GM23338 (cell line): ENCODE data around the gene LYPD4. TPM values are rescaled to one million over a fixed set of nuclear protein-coding genes. Genes with fewer than 3 reads are reported as not detected.

Source experiments
- ATAC-seq: fragments of 200-7000 bp; cut with Tn5 transposase; 3 replicates; pipeline ENCODE4 v1.9.1; 2020
- DNase-seq: peaks from one replicate; pipeline ENCODE4 v3.0.0-alpha.2; 2015; ENCODE audit warnings: low spot score
- H2AFZ ChIP-seq: fragments of 200-600 bp; sonication (generic); 2 replicates; pipeline ENCODE4 v1.8.0; 2016; ENCODE audit warnings: antibody characterized with exemption, mild to moderate bottlenecking, moderate library complexity
- H3F3A ChIP-seq: fragments of 200-600 bp; sonication (generic); replicated peaks from 2 replicates; pipeline ENCODE4 v1.8.0; 2017; ENCODE audit warnings: antibody characterized with exemption, mixed run types, low read depth
- H3K27ac ChIP-seq: fragments of 200-600 bp; sonication (generic); 2 replicates; pipeline ENCODE4 v1.6.1; 2016; ENCODE audit warnings: low read depth
- H3K27me3 ChIP-seq: fragments of 200-600 bp; sonication (generic); 2 replicates; pipeline ENCODE4 v1.8.0; 2016; ENCODE audit warnings: mild to moderate bottlenecking, mixed run types, moderate library complexity; ENCODE audit not compliant: insufficient read depth
- H3K36me3 ChIP-seq: fragments of 200-600 bp; sonication (generic); 2 replicates; pipeline ENCODE4 v1.8.0; 2016; ENCODE audit warnings: mild to moderate bottlenecking; ENCODE audit not compliant: insufficient read depth
- H3K4me1 ChIP-seq: fragments of 200-600 bp; sonication (generic); 2 replicates; pipeline ENCODE4 v1.8.0; 2016; ENCODE audit warnings: mild to moderate bottlenecking, moderate library complexity; ENCODE audit not compliant: insufficient read depth
- H3K4me2 ChIP-seq: fragments of 200-600 bp; sonication (generic); 2 replicates; pipeline ENCODE4 v1.7.1; 2017; ENCODE audit warnings: mixed run types
- H3K4me3 ChIP-seq: fragments of 200-600 bp; sonication (generic); 2 replicates; pipeline ENCODE4 v1.6.1; 2016; ENCODE audit warnings: mixed run types
- H3K79me2 ChIP-seq: fragments of 200-600 bp; sonication (generic); replicated peaks from 2 replicates; pipeline ENCODE4 v1.8.0; 2017; ENCODE audit warnings: mild to moderate bottlenecking; ENCODE audit not compliant: insufficient read depth
- H3K9me2 ChIP-seq: fragments of 200-600 bp; sonication (generic); 2 replicates; pipeline ENCODE4 v1.8.0; 2017; ENCODE audit not compliant: insufficient read depth
- H4K20me1 ChIP-seq: fragments of 200-600 bp; sonication (generic); replicated peaks from 2 replicates; pipeline ENCODE4 v1.8.0; 2017; ENCODE audit warnings: mild to moderate bottlenecking; ENCODE audit not compliant: insufficient read depth
- H3K27ac Mint-ChIP-seq: 2 replicates; pipeline ENCODE4 v1.8.0; 2020; ENCODE audit warnings: inconsistent platforms, mild to moderate bottlenecking, moderate library complexity, mixed read lengths
- H3K27me3 Mint-ChIP-seq: 3 replicates; pipeline ENCODE4 v1.8.0; 2022; ENCODE audit warnings: low read depth, mild to moderate bottlenecking, moderate library complexity, mixed read lengths, inconsistent platforms; ENCODE audit not compliant: insufficient read depth, poor library complexity
- H3K36me3 Mint-ChIP-seq: 3 replicates; pipeline ENCODE4 v1.8.0; 2021; ENCODE audit warnings: low read depth, mild to moderate bottlenecking, inconsistent platforms, moderate library complexity, mixed read lengths
- H3K4me1 Mint-ChIP-seq: 3 replicates; pipeline ENCODE4 v1.8.0; 2020; ENCODE audit warnings: mild to moderate bottlenecking, inconsistent platforms, mixed read lengths
- H3K4me3 Mint-ChIP-seq: 3 replicates; pipeline ENCODE4 v1.8.0; 2021; ENCODE audit warnings: moderate library complexity, mild to moderate bottlenecking, inconsistent platforms, mixed read lengths
- H3K9me3 Mint-ChIP-seq: 3 replicates; pipeline ENCODE4 v1.8.0; 2020; ENCODE audit warnings: moderate library complexity, mild to moderate bottlenecking, inconsistent platforms, mixed read lengths
- CREB1 ChIP-seq: fragments of 250-450 bp; sonication (Bioruptor Pico); IDR thresholded peaks from 2 replicates; pipeline ENCODE4 v1.5.0; 2020; ENCODE audit warnings: low read depth, mild to moderate bottlenecking, moderate library complexity
- JUNB ChIP-seq: IDR thresholded peaks from one replicate; pipeline ENCODE4 v1.6.1; 2016; ENCODE audit warnings: antibody characterized with exemption; ENCODE audit not compliant: unreplicated experiment
- POLR2AphosphoS5 ChIP-seq: IDR thresholded peaks from 2 replicates; pipeline ENCODE4 v1.6.1; 2016; ENCODE audit warnings: antibody characterized with exemption, low read depth
- STAT1 ChIP-seq: IDR thresholded peaks from one replicate; pipeline ENCODE4 v1.6.1; 2016; ENCODE audit warnings: antibody characterized with exemption; ENCODE audit not compliant: unreplicated experiment
- polyA plus RNA-seq: library from polyadenylated mRNA; unstranded; fragments of >200 nt; fragmentation: Nextera tagmentation; extraction: Ambion mirVana; gene quantifications from 2 replicates; pipeline ENCODE4 v1.2.1, GENCODE V29; 2016
- total RNA-seq: library from RNA; depleted of rRNA; stranded (reverse); fragments of >200 nt; shearing (Covaris generic); gene quantifications from 2 replicates; pipeline ENCODE4 v1.2.3, GENCODE V29; 2014
- TF ChIP-seq, protein P1 (sequence below): fragments of 250-450 bp; sonication (Bioruptor Pico); IDR thresholded peaks from 2 replicates; pipeline ENCODE4 v1.5.0; 2020; ENCODE audit warnings: mild to moderate bottlenecking, moderate library complexity
- TF ChIP-seq, protein P2 (sequence below): IDR thresholded peaks from one replicate; pipeline ENCODE4 v1.6.1; 2018; ENCODE audit warnings: antibody characterized with exemption; ENCODE audit not compliant: unreplicated experiment
- TF ChIP-seq, protein P3 (sequence below), 2 experiments: fragments of 200-600 bp in 1 of 2; sonication (generic) in 1 of 2; conservative IDR thresholded peaks; 2 replicates each; pipeline versions ENCODE4 v1.5.1 to v1.6.1; 2016 to 2017; ENCODE audit warnings: antibody characterized with exemption in 2 of 2, low read depth in 2 of 2, mild to moderate bottlenecking in 2 of 2, moderate library complexity in 1 of 2

LYPD4 gene
- total and polyA plus RNA-seq, 2 experiments from 2014 or later, result not detected

DNA sequence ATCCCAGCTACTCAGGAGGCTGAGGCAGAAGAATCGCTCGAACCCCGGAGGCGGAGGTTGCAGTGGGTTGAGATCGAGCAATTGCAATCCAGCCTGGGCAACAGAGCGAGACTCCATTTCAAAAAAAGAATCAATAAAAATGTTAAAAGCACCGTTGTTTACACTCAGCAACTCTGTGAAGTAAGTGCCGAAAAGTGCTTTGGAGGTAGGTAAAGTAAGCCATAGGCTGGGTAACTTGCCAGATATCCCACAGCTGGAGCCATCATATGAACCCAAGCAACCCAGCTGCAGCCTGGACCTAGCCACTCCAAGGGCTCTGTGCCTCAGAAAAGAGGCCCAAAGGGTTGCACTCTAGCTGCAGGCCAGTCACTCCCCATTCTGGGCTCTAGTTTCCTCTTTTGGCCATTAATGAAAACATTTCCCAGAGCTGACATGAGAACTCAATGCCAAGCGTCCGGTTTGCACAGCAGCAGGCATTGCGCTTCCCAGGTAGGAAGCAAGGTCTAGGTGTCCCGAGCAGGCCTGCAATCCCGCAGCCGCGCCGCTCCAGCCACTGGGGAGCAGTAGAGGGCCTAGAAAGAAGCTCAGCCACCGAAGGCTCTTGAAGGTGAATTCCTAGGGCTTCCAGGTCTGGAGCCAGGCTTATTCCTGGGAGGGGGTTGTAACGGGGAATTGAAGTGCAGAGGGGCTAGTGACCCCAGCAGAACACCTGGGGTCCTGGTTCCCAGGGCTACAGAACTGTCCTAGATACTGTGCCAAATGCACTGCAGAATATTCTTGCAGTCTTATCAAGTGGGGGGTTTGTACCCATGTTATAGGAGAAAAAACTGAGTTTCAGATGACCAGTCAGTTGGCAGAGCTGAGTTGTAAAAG lies 28.5 kb upstream of the LYPD4 start:
- H4K20me1 ChIP-seq, result peaks cover 22% of the 10 kb centered on the region
- H3F3A ChIP-seq, result peaks cover 47% of the 10 kb centered on the region
- no peak overlapping the region for H3K4me3 ChIP-seq
- H3K27ac ChIP-seq, result peak overlapping the region; percentile 98
- H3K27me3 ChIP-seq, result no peaks in the 10 kb centered on the region; the same call in 1 of the 2 replicates
- DNase-seq, result peak; percentile 96
- ATAC-seq, result peak; percentile 80
- H2AFZ ChIP-seq, result no peak overlapping the region
- H3K9me2 ChIP-seq, result no peaks in the 10 kb centered on the region
- H3K27me3 Mint-ChIP-seq, result peaks cover 33% of the 10 kb centered on the region
- H3K36me3 Mint-ChIP-seq, result peaks cover 39% of the 10 kb centered on the region
- peaks cover 3% of the 10 kb centered on the region; the same call in 1 of the 2 replicates for H3K79me2 ChIP-seq
- no peak overlapping the region for H3K27ac Mint-ChIP-seq
- H3K4me3 Mint-ChIP-seq, result no peak overlapping the region; the same call in 2 of the 3 replicates
- H3K9me3 Mint-ChIP-seq, result no peaks in the 10 kb centered on the region
- peaks cover 31% of the 10 kb centered on the region for H3K36me3 ChIP-seq
- no peak overlapping the region for H3K4me2 ChIP-seq
- TF ChIP-seq, protein P1, sequence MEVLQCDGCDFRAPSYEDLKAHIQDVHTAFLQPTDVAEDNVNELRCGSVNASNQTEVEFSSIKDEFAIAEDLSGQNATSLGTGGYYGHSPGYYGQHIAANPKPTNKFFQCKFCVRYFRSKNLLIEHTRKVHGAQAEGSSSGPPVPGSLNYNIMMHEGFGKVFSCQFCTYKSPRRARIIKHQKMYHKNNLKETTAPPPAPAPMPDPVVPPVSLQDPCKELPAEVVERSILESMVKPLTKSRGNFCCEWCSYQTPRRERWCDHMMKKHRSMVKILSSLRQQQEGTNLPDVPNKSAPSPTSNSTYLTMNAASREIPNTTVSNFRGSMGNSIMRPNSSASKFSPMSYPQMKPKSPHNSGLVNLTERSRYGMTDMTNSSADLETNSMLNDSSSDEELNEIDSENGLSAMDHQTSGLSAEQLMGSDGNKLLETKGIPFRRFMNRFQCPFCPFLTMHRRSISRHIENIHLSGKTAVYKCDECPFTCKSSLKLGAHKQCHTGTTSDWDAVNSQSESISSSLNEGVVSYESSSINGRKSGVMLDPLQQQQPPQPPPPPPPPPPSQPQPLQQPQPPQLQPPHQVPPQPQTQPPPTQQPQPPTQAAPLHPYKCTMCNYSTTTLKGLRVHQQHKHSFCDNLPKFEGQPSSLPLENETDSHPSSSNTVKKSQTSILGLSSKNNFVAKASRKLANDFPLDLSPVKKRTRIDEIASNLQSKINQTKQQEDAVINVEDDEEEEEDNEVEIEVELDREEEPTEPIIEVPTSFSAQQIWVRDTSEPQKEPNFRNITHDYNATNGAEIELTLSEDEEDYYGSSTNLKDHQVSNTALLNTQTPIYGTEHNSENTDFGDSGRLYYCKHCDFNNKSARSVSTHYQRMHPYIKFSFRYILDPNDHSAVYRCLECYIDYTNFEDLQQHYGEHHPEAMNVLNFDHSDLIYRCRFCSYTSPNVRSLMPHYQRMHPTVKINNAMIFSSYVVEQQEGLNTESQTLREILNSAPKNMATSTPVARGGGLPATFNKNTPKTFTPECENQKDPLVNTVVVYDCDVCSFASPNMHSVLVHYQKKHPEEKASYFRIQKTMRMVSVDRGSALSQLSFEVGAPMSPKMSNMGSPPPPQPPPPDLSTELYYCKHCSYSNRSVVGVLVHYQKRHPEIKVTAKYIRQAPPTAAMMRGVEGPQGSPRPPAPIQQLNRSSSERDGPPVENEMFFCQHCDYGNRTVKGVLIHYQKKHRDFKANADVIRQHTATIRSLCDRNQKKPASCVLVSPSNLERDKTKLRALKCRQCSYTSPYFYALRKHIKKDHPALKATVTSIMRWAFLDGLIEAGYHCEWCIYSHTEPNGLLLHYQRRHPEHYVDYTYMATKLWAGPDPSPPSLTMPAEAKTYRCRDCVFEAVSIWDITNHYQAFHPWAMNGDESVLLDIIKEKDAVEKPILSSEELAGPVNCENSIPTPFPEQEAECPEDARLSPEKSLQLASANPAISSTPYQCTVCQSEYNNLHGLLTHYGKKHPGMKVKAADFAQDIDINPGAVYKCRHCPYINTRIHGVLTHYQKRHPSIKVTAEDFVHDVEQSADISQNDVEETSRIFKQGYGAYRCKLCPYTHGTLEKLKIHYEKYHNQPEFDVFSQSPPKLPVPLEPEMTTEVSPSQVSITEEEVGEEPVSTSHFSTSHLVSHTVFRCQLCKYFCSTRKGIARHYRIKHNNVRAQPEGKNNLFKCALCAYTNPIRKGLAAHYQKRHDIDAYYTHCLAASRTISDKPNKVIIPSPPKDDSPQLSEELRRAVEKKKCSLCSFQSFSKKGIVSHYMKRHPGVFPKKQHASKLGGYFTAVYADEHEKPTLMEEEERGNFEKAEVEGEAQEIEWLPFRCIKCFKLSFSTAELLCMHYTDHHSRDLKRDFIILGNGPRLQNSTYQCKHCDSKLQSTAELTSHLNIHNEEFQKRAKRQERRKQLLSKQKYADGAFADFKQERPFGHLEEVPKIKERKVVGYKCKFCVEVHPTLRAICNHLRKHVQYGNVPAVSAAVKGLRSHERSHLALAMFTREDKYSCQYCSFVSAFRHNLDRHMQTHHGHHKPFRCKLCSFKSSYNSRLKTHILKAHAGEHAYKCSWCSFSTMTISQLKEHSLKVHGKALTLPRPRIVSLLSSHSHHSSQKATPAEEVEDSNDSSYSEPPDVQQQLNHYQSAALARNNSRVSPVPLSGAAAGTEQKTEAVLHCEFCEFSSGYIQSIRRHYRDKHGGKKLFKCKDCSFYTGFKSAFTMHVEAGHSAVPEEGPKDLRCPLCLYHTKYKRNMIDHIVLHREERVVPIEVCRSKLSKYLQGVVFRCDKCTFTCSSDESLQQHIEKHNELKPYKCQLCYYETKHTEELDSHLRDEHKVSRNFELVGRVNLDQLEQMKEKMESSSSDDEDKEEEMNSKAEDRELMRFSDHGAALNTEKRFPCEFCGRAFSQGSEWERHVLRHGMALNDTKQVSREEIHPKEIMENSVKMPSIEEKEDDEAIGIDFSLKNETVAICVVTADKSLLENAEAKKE, result no peak
- peak; percentile 70 for TF ChIP-seq POLR2AphosphoS5
- TF ChIP-seq, protein P2, sequence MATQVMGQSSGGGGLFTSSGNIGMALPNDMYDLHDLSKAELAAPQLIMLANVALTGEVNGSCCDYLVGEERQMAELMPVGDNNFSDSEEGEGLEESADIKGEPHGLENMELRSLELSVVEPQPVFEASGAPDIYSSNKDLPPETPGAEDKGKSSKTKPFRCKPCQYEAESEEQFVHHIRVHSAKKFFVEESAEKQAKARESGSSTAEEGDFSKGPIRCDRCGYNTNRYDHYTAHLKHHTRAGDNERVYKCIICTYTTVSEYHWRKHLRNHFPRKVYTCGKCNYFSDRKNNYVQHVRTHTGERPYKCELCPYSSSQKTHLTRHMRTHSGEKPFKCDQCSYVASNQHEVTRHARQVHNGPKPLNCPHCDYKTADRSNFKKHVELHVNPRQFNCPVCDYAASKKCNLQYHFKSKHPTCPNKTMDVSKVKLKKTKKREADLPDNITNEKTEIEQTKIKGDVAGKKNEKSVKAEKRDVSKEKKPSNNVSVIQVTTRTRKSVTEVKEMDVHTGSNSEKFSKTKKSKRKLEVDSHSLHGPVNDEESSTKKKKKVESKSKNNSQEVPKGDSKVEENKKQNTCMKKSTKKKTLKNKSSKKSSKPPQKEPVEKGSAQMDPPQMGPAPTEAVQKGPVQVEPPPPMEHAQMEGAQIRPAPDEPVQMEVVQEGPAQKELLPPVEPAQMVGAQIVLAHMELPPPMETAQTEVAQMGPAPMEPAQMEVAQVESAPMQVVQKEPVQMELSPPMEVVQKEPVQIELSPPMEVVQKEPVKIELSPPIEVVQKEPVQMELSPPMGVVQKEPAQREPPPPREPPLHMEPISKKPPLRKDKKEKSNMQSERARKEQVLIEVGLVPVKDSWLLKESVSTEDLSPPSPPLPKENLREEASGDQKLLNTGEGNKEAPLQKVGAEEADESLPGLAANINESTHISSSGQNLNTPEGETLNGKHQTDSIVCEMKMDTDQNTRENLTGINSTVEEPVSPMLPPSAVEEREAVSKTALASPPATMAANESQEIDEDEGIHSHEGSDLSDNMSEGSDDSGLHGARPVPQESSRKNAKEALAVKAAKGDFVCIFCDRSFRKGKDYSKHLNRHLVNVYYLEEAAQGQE, result no peak
- TF ChIP-seq CREB1 (CRISPR knock-in tag), result no peak
- TF ChIP-seq JUNB, result no peak
- no peak for TF ChIP-seq STAT1
- TF ChIP-seq, protein P3, sequence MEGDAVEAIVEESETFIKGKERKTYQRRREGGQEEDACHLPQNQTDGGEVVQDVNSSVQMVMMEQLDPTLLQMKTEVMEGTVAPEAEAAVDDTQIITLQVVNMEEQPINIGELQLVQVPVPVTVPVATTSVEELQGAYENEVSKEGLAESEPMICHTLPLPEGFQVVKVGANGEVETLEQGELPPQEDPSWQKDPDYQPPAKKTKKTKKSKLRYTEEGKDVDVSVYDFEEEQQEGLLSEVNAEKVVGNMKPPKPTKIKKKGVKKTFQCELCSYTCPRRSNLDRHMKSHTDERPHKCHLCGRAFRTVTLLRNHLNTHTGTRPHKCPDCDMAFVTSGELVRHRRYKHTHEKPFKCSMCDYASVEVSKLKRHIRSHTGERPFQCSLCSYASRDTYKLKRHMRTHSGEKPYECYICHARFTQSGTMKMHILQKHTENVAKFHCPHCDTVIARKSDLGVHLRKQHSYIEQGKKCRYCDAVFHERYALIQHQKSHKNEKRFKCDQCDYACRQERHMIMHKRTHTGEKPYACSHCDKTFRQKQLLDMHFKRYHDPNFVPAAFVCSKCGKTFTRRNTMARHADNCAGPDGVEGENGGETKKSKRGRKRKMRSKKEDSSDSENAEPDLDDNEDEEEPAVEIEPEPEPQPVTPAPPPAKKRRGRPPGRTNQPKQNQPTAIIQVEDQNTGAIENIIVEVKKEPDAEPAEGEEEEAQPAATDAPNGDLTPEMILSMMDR (conservative IDR thresholded peaks at IDR 0.05; ENCODE audit: low read depth in 2 of 2), result peak; percentile 85 to 89
- 0 out of 2 replicates have a peak, but pooled peaks cover under 1% of the 10 kb centered on the region for H3K4me1 ChIP-seq
- H3K4me1 Mint-ChIP-seq, result peaks cover 9% of the 10 kb centered on the region
